Aorta (tissue), 5 donors: ENCODE data around the gene PRPF6. TPM values are rescaled to one million over a fixed set of nuclear protein-coding genes. Genes with fewer than 3 reads are reported as not detected.
A peak's percentile ranks its signal among the peaks of the same experiment; 100 is the strongest.

Experiments
- ATAC-seq: fragments of 200-7000 bp; cut with Tn5 transposase; one replicate; pipeline ENCODE4 v1.9.1; 2022; ENCODE audit warnings: moderate library complexity; ENCODE audit not compliant: low FRiP score
- DNase-seq, 2 donors: peaks; one replicate each; pipeline ENCODE4 v3.0.0-alpha.2; 2020
- H3K27ac ChIP-seq, 2 donors: one replicate each; pipeline ENCODE4 v1.5.1; 2013; ENCODE audit warnings: low read length in 2 of 2, mild to moderate bottlenecking in 2 of 2, moderate library complexity in 2 of 2, control low read depth in 1 of 2, inconsistent platforms in 1 of 2, low read depth in 1 of 2
- H3K27me3 ChIP-seq, 2 donors: one replicate each; pipeline ENCODE4 v1.6.1; 2013; ENCODE audit warnings: control low read depth in 1 of 2, low read length in 1 of 2, mild to moderate bottlenecking in 1 of 2, moderate library complexity in 1 of 2; ENCODE audit not compliant: insufficient read depth in 2 of 2, control insufficient read depth in 1 of 2
- H3K36me3 ChIP-seq, 2 donors: one replicate each; pipeline ENCODE4 v1.6.1; 2013; ENCODE audit warnings: control low read depth in 1 of 2, low read length in 1 of 2, mild to moderate bottlenecking in 1 of 2; ENCODE audit not compliant: insufficient read depth in 2 of 2, control insufficient read depth in 1 of 2
- H3K4me1 ChIP-seq, 2 donors: one replicate each; pipeline ENCODE4 v1.6.1; 2013; ENCODE audit warnings: low read length in 2 of 2, control low read depth in 1 of 2, mild to moderate bottlenecking in 1 of 2, moderate library complexity in 1 of 2; ENCODE audit not compliant: insufficient read depth in 2 of 2, control insufficient read depth in 1 of 2
- H3K4me3 ChIP-seq, 2 donors: one replicate each; pipeline ENCODE4 v1.5.1; 2013; ENCODE audit warnings: low read length in 2 of 2, control low read depth in 1 of 2, mild to moderate bottlenecking in 1 of 2
- H3K9me3 ChIP-seq: one replicate; pipeline ENCODE4 v1.6.1; 2013; ENCODE audit warnings: mild to moderate bottlenecking, low read length; ENCODE audit not compliant: control insufficient read depth
- WGBS, 2 donors: extraction: QIAGEN DNeasy Blood & Tissue Kit; methylation state at CpG; one replicate each; pipeline ENCODE4 v1.1.7; 2013; 5-methylcytosine and 5-hydroxymethylcytosine counted together
- intact Hi-C, 2 donors: fragments of 100-400 bp; cut with DNase I; formaldehyde crosslinking; loops; one replicate each; pipeline versions ENCODE4 v1.14.2 to v1.15.0; 2022
- polyA plus RNA-seq, 2 donors: library from polyadenylated mRNA; stranded (reverse); fragments of 200-250 nt; gene quantifications; one replicate each; pipeline ENCODE4 v1.2.3, GENCODE V29; 2013
- total RNA-seq, 2 donors: library from RNA; stranded (reverse); fragmentation: NEBNext Ultra II Directional; extraction: Animal tissue kit (Norgen Biotek cat#: 25700); gene quantifications; one replicate each; pipeline ENCODE4 v1.2.1, GENCODE V29; 2021
- donor health status: healthy with polysubstance abuse.
- donor health status: Bipolar disorder and iron deficiency.
- donor health status: DM: no; HTN: no; CAD: no.
- donor health status: DM: no; HTN: no; CAD: no.
- donor health status: DM: yes; HTN: yes; CAD: no.

PRPF6 gene
- total and polyA plus RNA-seq, 4 donors, result 20.9 to 59.1 (median 51.8) TPM

- Histone ChIP-seq H3K27ac (no peak overlapping the region), H3K4me1 (no peaks in the 10 kb centered on the region), H3K4me3 (no peak overlapping the region), H3K9me3 (no peaks in the 10 kb centered on the region), H3K36me3 (no peaks in the 10 kb centered on the region), H3K27me3 (no peaks in the 10 kb centered on the region)
- ATAC-seq (no peak), DNase-seq (no peak)
- intact Hi-C loops, result no loop called here
- WGBS, 2 donors, result 67 to 71% methylated on average over 15 of the region's 15 CpGs
Observed at GRCh38 chr20:63952210-63952535, 28.8 kb upstream of the PRPF6 start.

GRCh38 chr20:63952769-63953168, 28.2 kb upstream of the PRPF6 start:
- Histone ChIP-seq H3K9me3 (no peaks in the 10 kb centered on the region), H3K36me3 (no peaks in the 10 kb centered on the region), H3K4me3 (no peak overlapping the region), H3K27ac (no peak overlapping the region), H3K4me1 (no peaks in the 10 kb centered on the region), H3K27me3 (no peaks in the 10 kb centered on the region)
- ATAC-seq (no peak), DNase-seq (no peak)
- intact Hi-C loops, result no loop called here
- WGBS, 2 donors, result 87% methylated on average over 14 of the region's 14 CpGs

GRCh38 chr20:63953764-63954429, 27.0 kb upstream of the PRPF6 start:
- H3K27me3 ChIP-seq, result no peaks in the 10 kb centered on the region
- 60 to 61% methylated on average over 13 of the region's 13 CpGs for WGBS, 2 donors
- no peak overlapping the region for H3K4me3 ChIP-seq
- H3K4me1 ChIP-seq, result no peaks in the 10 kb centered on the region
- intact Hi-C loops, result no loop called here
- H3K9me3 ChIP-seq, result no peaks in the 10 kb centered on the region
- no peaks in the 10 kb centered on the region for H3K36me3 ChIP-seq
- H3K27ac ChIP-seq, result no peak overlapping the region
- ATAC-seq (no peak), DNase-seq (no peak)

GRCh38 chr20:63955281-63955826, 25.6 kb upstream of the PRPF6 start:
- 0 to 1% methylated on average over 31 of the region's 31 CpGs for WGBS, 2 donors
- ATAC-seq, result peak; percentile 45
- DNase-seq, result no peak
- intact Hi-C loops, result no loop called here
- no peaks in the 10 kb centered on the region for H3K4me1 ChIP-seq
- no peaks in the 10 kb centered on the region for H3K9me3 ChIP-seq
- H3K36me3 ChIP-seq, result no peaks in the 10 kb centered on the region
- no peak overlapping the region for H3K27ac ChIP-seq
- H3K27me3 ChIP-seq, result no peaks in the 10 kb centered on the region
- peak overlapping the region; percentile 44 to 65 for H3K4me3 ChIP-seq

DNA sequence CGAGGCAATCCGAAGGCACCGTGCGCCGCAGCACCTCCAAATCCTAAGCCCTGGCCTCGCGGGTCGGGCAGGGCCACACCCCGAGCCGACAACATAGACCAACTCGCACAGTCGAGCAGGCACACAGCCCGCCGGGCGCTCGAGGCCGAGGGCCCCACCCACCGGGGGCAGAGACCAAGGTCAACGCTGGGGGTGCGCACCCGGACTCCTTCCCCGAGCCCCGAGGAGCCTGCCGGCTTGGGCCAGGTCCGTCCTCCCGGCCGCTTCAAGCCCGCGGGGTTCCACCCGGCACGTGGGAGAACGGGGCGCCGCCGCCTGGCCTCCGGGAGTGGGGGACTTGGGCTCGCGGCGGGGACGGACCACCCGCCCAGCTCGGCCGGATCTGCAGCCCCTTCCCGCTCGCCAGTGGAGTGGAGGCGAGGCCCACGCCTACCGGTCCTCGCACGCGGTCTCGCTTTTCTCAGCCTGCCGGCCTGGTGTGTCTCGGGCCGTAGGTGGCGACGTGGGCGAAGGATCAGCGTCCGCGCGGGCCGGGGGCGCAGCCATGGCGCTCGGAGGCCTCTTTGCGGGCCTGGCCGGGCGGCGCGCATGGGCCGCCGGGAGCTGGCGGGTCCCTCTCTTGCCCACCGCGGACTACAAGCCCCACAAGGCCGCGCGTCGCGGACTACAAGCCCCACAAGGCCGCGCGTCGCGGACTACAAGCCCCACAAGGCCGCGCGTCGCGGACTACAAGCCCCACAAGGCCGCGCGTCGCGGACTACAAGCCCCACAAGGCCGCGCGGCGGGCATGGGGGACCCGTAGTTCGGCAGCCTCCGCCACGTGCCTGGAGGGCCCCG, 24.9 kb upstream of the PRPF6 start, which contains the start of gene UCKL1:
Gene UCKL1 (minus strand): TSS at position 590 of the 837 bp plus-strand sequence. CDS start 44 bp downstream, at position 546.
- H3K4me3 ChIP-seq, result peak within 1 kb of the TSS; percentile 44 to 65
- WGBS, 2 donors, result 0% methylated on average over 75 to 105 of the region's 105 CpGs

GRCh38 chr20:63956664-63957003, 24.3 kb upstream of the PRPF6 start:
- Histone ChIP-seq H3K27ac (no peak overlapping the region), H3K36me3 (no peaks in the 10 kb centered on the region), H3K27me3 (no peaks in the 10 kb centered on the region), H3K9me3 (no peaks in the 10 kb centered on the region), H3K4me1 (no peaks in the 10 kb centered on the region), H3K4me3 (peak overlapping the region; percentile 14 to 30)
- no peak for ATAC-seq
- WGBS, 2 donors, result 0 to 1% methylated on average over 15 of the region's 15 CpGs
- DNase-seq, result no peak
- intact Hi-C loops, result no loop called here

More for the DNA sequence above, 24.9 kb upstream of the PRPF6 start, which contains the start of gene UCKL1:
- Histone ChIP-seq H3K4me1 (no peaks in the 10 kb centered on the region), H3K27me3 (no peaks in the 10 kb centered on the region), H3K36me3 (no peaks in the 10 kb centered on the region), H3K9me3 (no peaks in the 10 kb centered on the region), H3K27ac (peak within 1 kb of the TSS in 1 of 2 donors; percentile 15)
- ATAC-seq, result peak; percentile 92
- intact Hi-C loops, result no loop called here
- peak; percentile 97 for DNase-seq

DNA sequence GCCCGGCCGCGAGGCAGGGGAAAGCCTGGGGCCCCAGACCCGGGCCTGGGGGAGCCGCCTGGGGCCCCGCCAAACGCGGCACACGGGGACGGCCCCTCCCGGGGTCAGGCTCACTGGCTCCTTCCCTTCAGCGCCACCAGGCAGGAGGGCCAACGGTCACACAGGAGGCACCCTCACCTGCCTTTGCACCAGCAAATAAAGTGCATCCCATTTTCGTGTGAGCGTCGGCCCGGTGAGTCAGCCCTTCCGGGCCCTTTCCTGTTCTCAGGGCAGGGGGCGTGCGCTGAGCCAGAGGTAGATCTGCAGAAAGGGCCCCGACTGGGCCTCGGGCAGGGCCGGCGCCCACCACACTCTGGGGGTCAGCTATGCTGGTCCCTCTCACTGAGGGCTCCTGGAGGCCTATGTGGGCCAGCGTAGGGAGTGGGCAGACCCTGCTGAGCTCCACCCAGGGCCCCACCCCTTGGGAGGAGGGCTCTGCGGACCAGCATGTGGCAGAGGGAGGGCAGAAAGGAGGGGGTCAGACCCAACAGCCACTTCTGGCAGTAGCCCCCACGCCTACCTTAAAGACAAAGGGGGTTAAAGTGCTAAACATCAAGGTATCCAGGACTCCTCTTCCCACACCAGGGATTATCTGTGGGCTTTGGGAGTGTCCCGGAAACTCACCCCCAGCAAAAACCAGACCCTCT, 23.8 kb upstream of the PRPF6 start:
- H3K36me3 ChIP-seq, result no peaks in the 10 kb centered on the region
- intact Hi-C loops, result no loop called here
- H3K4me3 ChIP-seq, result peak overlapping the region; percentile 14 to 30
- 2% methylated on average over 27 to 28 of the region's 28 CpGs for WGBS, 2 donors
- no peaks in the 10 kb centered on the region for H3K4me1 ChIP-seq
- H3K27me3 ChIP-seq, result no peaks in the 10 kb centered on the region
- no peaks in the 10 kb centered on the region for H3K9me3 ChIP-seq
- DNase-seq (peak in 1 of 2 donors; percentile 84), ATAC-seq (peak; percentile 77)
- no peak overlapping the region for H3K27ac ChIP-seq

GRCh38 chr20:63957690-63958441, 23.1 kb upstream of the PRPF6 start:
- Histone ChIP-seq H3K27me3 (no peaks in the 10 kb centered on the region), H3K4me1 (no peaks in the 10 kb centered on the region), H3K4me3 (no peak overlapping the region), H3K36me3 (no peaks in the 10 kb centered on the region), H3K27ac (no peak overlapping the region), H3K9me3 (no peaks in the 10 kb centered on the region)
- WGBS, 2 donors, result 42 to 45% methylated on average over 11 to 13 of the region's 13 CpGs
- ATAC-seq (no peak), DNase-seq (no peak)
- intact Hi-C loops, result no loop called here
